Heart left ventricle (tissue), 16 donors: ENCODE results near the gene ARHGEF37. TPM values are rescaled to one million over a fixed set of nuclear protein-coding genes. Genes with fewer than 3 reads are reported as not detected.

Source experiments
- ATAC-seq, 4 donors: fragments of 200-7000 bp; cut with Tn5 transposase; one replicate each; pipeline ENCODE4 v1.9.1; 2020 to 2022; ENCODE audit warnings: moderate library complexity in 4 of 4, mild to moderate bottlenecking in 3 of 4, moderate number of reproducible peaks in 1 of 4
- DNase-seq, 5 donors: peaks; one replicate each; pipeline ENCODE4 v3.0.0-alpha.2; 2020
- H3K27ac ChIP-seq, 12 donors: fragments of 200-600 bp; sonication (generic) in 4 of 12; one replicate each; pipeline versions ENCODE4 v1.5.0 to v1.8.0; 2016 to 2022; ENCODE audit warnings: mild to moderate bottlenecking in 2 of 12
- H3K27me3 ChIP-seq, 9 donors: fragments of 200-600 bp; sonication (generic) in 2 of 9; one replicate each; pipeline versions ENCODE4 v1.5.1 to v1.8.0; 2016 to 2022; ENCODE audit warnings: mild to moderate bottlenecking in 3 of 9
- H3K36me3 ChIP-seq, 9 donors: fragments of 200-600 bp; sonication (generic) in 2 of 9; one replicate each; pipeline versions ENCODE4 v1.5.0 to v1.8.0; 2018 to 2022; ENCODE audit warnings: mild to moderate bottlenecking in 2 of 9
- H3K4me1 ChIP-seq, 12 donors: fragments of 200-600 bp; sonication (generic) in 4 of 12; one replicate each; pipeline versions ENCODE4 v1.5.0 to v1.8.0; 2016 to 2022; ENCODE audit warnings: mild to moderate bottlenecking in 3 of 12
- H3K4me3 ChIP-seq, 12 donors: fragments of 200-600 bp; sonication (generic) in 4 of 12; one replicate each; pipeline versions ENCODE4 v1.5.0 to v1.8.0; 2017 to 2022; ENCODE audit warnings: mild to moderate bottlenecking in 9 of 12, moderate library complexity in 4 of 12
- H3K9me3 ChIP-seq, 12 donors: fragments of 200-600 bp; sonication (generic) in 4 of 12; one replicate each; pipeline versions ENCODE4 v1.5.0 to v1.8.0; 2016 to 2022; ENCODE audit warnings: mild to moderate bottlenecking in 1 of 12
- POLR2A ChIP-seq, 2 donors: fragments of 450-650 bp; IDR thresholded peaks; one replicate each; pipeline ENCODE4 v1.6.1; 2017; ENCODE audit warnings: antibody characterized with exemption in 2 of 2, mild to moderate bottlenecking in 2 of 2, moderate library complexity in 2 of 2
- WGBS, 4 donors: extraction: QIAGEN DNeasy Blood & Tissue Kit in 2 of 4; methylation state at CpG; one replicate each; pipeline versions ENCODE4 v1.1.5 to v1.1.7; 2013 to 2018; 5-methylcytosine and 5-hydroxymethylcytosine counted together
- intact Hi-C, 10 donors: fragments of 100-400 bp; cut with DNase I; formaldehyde crosslinking; loops; one replicate each; pipeline versions ENCODE4 v1.11.1 to v1.14.2; 2022
- polyA plus RNA-seq, 2 donors: library from polyadenylated mRNA; stranded (reverse); fragments of 200-250 nt; gene quantifications; one replicate each; pipeline ENCODE4 v1.2.3, GENCODE V29; 2013
- total RNA-seq, 9 donors: library from RNA; depleted of rRNA in 2 of 9; stranded (reverse); fragments of >200 nt in 2 of 9; fragmentation: NEBNext Ultra II Directional in 3 of 9; extraction: Animal tissue kit (Norgen Biotek cat#: 25700) in 3 of 9; gene quantifications; one replicate each; pipeline versions ENCODE4 v1.1.0 to v1.2.4, GENCODE V29; 2016 to 2023
- TF ChIP-seq, protein P1 (sequence below), 12 donors: fragments of 200-600 bp; sonication (generic) in 4 of 12; IDR thresholded peaks; one replicate each; pipeline versions ENCODE4 v1.5.0 to v1.8.0; 2018 to 2022; ENCODE audit warnings: antibody characterized with exemption in 12 of 12, mild to moderate bottlenecking in 5 of 12
- donor health status: ischemic (EF 13 %, LVEDD 7.1; RV severe dilation, severe dysfunction).
- donor health status: healthy with polysubstance abuse.
- donor health status: DM: no; HTN: yes; CAD: no.
- donor health status: DM: no; HTN: no; CAD: no.
- donor health status: ischemic (EF 25% LVEDD 6.9; RV normal size, moderate dysfunction).
- donor health status: ischemic (EF 25% LVEDD 5.7; RV mildly dilated, moderate dysfunction).
- donor health status: healthy.
- donor health status: DM: yes; HTN: yes; CAD: no.
- donor health status: ischemic (EF 35%, LVEDD 5.7; RV mildly dilated, moderate dysfunction).
- donor health status: nonischemic (EF 11% LVEDD 7.7; RV severe dilation, severe dysfunction).
- donor health status: DM: yes; HTN: yes; CAD: no.
- donor health status: PGD.
- donor health status: ischemic (EF 29% LVEDD 5.4; RV normal size, mild dysfunction).
- donor health status: nonischemic (EF 23%, LVEDD 6.1; RV moderate dilation, normal function).

The ARHGEF37 gene
- total and polyA plus RNA-seq, 11 donors: 8.1 to 28.5 (median 17.9) TPM

DNA sequence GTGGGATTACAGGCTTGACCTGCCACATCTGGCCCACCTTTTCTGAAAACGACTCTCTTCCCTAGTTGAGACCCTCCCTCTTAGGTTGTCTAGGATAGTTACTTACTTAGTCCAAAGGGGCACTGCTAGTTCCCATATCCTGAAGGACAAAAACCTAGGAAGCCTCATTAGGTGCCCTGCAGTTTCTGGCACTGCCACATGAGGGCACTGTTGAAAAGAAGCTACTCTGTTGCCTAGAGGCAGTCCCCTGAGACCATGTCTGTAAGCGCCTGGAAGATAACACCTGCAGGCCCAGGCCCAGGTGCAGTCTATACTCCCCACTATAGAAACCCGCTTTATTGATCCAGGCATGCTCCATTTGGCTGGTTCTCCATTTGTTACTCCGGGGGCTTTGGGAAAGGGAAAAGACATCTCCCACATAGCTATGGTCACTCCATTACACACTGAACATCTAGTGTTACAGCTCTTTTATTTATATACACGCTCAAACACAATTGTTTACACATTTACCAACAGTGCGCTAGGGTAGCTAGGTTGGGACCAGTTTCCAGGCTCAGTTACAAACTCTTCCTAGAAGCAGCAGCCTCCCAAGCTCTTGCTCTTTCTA, 75.4 kb downstream of the ARHGEF37 start:
- Histone ChIP-seq H3K4me3 (no peak overlapping the region), H3K4me1 (peaks cover 0 to 32% (median 6%) of the 10 kb centered on the region in 12 donors), H3K27ac (peak overlapping the region in 7 of 12 donors; percentile 33 to 84 (median 80)), H3K9me3 (peaks cover 0 to 6% (median 0%) of the 10 kb centered on the region in 12 donors), H3K27me3 (no peaks in the 10 kb centered on the region), H3K36me3 (no peaks in the 10 kb centered on the region)
- ATAC-seq: peak in 3 of 4 donors; percentile 33 to 51 (median 47)
- TF ChIP-seq, protein P1, sequence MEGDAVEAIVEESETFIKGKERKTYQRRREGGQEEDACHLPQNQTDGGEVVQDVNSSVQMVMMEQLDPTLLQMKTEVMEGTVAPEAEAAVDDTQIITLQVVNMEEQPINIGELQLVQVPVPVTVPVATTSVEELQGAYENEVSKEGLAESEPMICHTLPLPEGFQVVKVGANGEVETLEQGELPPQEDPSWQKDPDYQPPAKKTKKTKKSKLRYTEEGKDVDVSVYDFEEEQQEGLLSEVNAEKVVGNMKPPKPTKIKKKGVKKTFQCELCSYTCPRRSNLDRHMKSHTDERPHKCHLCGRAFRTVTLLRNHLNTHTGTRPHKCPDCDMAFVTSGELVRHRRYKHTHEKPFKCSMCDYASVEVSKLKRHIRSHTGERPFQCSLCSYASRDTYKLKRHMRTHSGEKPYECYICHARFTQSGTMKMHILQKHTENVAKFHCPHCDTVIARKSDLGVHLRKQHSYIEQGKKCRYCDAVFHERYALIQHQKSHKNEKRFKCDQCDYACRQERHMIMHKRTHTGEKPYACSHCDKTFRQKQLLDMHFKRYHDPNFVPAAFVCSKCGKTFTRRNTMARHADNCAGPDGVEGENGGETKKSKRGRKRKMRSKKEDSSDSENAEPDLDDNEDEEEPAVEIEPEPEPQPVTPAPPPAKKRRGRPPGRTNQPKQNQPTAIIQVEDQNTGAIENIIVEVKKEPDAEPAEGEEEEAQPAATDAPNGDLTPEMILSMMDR (IDR thresholded peaks at IDR 0.05): peak; percentile 60 to 77 (median 68)
- no peak for TF ChIP-seq POLR2A (IDR thresholded peaks at IDR 0.05)
- 58 to 78% (median 62%) methylated on average over 6 of the region's 6 CpGs for WGBS, 4 donors
- intact Hi-C loops: loop anchor here in 9 of 10 donors (1.0 to 5.0 kb wide), 4 partner anchors 76 to 172 kb away; partner anchors contain the start of gene PPARGC1B (in 7 of the 9)
- peak in 3 of 5 donors; percentile 49 to 61 (median 49) for DNase-seq

- TF ChIP-seq, protein P1 (IDR thresholded peaks at IDR 0.05): no peak
- H3K9me3 ChIP-seq: peaks cover 0 to 6% (median 0%) of the 10 kb centered on the region in 12 donors
- H3K4me1 ChIP-seq: peaks cover 0 to 32% (median 6%) of the 10 kb centered on the region in 12 donors
- H3K36me3 ChIP-seq: no peaks in the 10 kb centered on the region
- intact Hi-C loops: loop anchor here in 8 of 10 donors (5.0 kb wide), 3 partner anchors 75 to 170 kb away; partner anchors contain the start of gene PPARGC1B (in 7 of the 8)
- H3K27me3 ChIP-seq: no peaks in the 10 kb centered on the region
- 76 to 82% (median 79%) methylated on average over 2 of the region's 2 CpGs for WGBS, 4 donors
- H3K27ac ChIP-seq: peak overlapping the region in 10 of 12 donors; percentile 5 to 91 (median 80)
- DNase-seq (no peak), ATAC-seq (no peak)
- H3K4me3 ChIP-seq: no peak overlapping the region
Observed at GRCh38 chr5:149657324-149657723, 76.0 kb downstream of the ARHGEF37 start.

- DNase-seq: peak in 4 of 5 donors; percentile 52 to 69 (median 57)
- H3K36me3 ChIP-seq: no peaks in the 10 kb centered on the region
- H3K4me3 ChIP-seq: no peak overlapping the region
- no peak for TF ChIP-seq POLR2A (IDR thresholded peaks at IDR 0.05)
- H3K4me1 ChIP-seq: peaks cover 0 to 32% (median 6%) of the 10 kb centered on the region in 12 donors
- ATAC-seq: peak; percentile 90 to 94 (median 92)
- intact Hi-C loops: loop anchor here in 9 of 10 donors (1.0 to 5.0 kb wide), 4 partner anchors 36 to 169 kb away; partner anchors contain the start of gene PPARGC1B (in 7 of the 9)
- H3K27me3 ChIP-seq: no peaks in the 10 kb centered on the region
- H3K27ac ChIP-seq: peak overlapping the region; percentile 44 to 91 (median 80)
- H3K9me3 ChIP-seq: peaks cover 0 to 6% (median 0%) of the 10 kb centered on the region in 12 donors
- 50 to 73% (median 61%) methylated on average over 1 of the region's 1 CpG for WGBS, 4 donors
Observed at GRCh38 chr5:149658299-149658698, 77.0 kb downstream of the ARHGEF37 start.

GRCh38 chr5:149664083-149664482, 82.8 kb downstream of the ARHGEF37 start:
- TF ChIP-seq, protein P1 (IDR thresholded peaks at IDR 0.05): no peak
- TF ChIP-seq POLR2A (IDR thresholded peaks at IDR 0.05): no peak
- H3K36me3 ChIP-seq: no peaks in the 10 kb centered on the region
- H3K27ac ChIP-seq: no peak overlapping the region
- H3K4me3 ChIP-seq: no peak overlapping the region
- DNase-seq (no peak), ATAC-seq (no peak)
- H3K9me3 ChIP-seq: peaks cover 0 to 15% (median 0%) of the 10 kb centered on the region in 12 donors
- peaks cover 0 to 32% (median 18%) of the 10 kb centered on the region in 12 donors for H3K4me1 ChIP-seq
- no peaks in the 10 kb centered on the region for H3K27me3 ChIP-seq
- WGBS, 4 donors: 28 to 66% (median 38%) methylated on average over 1 of the region's 1 CpG
- intact Hi-C loops: no loop called here
